CD4-positive, alpha-beta T cell treated with Interleukin-12 subunit alpha and Interleukin-12 subunit beta, for 1 hour (primary cell): Measurements from ENCODE around the gene SLMAP.

Experiments
- DNase-seq: peaks from one replicate; pipeline ENCODE4 v3.0.0-alpha.2; 2020

Gene SLMAP

DNA sequence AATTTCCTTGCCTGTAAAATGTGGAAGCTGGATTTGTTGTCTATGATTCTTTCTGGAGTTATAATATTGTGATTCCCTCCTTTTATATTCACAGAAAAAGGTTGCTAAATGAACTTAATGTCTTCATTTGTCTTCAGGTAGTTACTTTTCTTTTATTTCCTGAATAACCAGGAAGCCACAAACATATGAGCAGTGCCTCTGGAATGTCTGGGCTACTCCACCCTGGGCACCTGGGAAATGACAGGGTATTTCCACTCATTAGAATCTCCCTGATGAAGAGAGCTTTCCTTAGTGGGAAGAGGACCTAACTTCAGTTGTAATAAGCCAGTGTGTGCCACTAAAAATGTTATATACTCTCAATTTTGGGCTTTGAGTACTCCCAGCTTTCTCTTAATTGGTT lies 3.8 kb upstream of the SLMAP start:
- no peak for DNase-seq

DNA sequence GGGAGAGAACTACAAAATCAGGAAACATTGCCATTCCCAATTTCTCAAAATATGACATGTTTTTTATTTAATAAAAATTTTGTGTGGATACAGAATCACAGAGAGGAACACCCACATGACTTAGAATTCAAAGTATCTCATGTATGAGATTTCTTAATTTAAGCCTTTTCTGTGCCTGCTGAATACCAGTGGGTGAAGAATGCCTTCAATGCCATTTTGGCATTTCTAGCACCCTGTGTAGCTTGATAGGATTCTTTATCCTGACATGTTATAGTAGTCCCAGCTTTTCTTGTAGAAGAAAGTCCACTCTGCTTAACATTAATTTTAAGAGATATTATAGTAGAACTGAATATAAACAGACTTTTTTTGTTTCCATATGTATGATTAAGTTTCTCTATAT lies 3.1 kb upstream of the SLMAP start:
- no peak for DNase-seq

DNA sequence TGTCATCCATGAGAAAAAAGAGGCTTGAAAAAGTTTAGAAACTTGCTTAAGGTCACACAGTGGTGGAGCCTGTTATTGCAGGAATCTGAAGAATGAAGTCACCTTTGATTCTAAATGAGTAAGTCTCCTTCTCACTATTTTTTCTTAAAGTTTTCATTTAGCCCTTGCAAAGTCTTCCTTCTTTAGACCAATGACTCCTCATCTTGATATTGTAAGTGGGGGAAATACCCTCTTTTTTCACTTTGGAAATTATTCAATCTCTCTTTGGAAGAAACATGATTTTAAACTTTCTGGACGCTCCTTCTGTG lies 787 bp upstream of the SLMAP start:
- peak; percentile 36 for DNase-seq

DNA sequence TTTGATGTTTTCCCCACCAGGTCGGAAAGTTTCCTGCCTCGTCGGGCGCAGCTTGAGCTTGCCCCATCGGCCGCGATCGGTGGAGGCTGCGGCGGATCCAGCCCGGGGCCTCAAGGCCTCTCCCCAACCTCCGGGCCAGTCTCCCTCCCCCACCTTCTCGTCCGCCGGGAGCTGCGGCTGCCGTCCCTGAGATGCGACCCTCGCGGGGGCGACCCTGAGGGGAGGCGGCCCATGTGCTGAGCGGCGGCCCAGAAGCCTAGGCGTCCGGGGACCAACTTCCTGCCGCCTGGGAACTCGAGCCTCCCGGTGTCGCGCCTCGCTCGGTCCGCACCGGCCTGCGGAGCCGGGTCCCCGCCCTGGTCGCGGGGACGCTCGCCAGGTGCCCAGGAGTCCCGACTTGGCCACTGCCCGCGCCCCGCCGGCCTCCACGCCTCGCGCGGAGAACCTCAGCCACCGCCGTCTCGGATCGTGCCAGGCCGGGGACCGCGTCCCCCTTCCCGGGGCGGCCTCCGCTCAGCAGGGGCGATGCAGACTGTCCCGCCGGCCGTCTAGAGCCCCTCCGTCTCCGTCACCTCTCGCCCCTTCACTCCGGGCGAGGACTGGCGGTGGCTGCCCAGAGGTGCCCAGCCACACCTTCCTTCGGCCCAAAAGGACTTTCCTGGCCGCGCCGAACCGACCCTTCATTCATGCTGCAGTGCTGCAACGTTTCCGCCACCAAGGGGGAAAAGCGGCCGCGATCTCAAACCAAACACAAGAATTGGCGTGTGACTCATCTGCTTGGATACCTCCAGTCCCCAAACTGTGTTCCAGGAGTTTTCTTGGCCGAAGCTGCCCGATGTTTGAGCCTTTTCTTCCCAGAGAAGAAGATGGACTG lies 656 bp downstream of the SLMAP start:
- peak; percentile 21 for DNase-seq

DNA sequence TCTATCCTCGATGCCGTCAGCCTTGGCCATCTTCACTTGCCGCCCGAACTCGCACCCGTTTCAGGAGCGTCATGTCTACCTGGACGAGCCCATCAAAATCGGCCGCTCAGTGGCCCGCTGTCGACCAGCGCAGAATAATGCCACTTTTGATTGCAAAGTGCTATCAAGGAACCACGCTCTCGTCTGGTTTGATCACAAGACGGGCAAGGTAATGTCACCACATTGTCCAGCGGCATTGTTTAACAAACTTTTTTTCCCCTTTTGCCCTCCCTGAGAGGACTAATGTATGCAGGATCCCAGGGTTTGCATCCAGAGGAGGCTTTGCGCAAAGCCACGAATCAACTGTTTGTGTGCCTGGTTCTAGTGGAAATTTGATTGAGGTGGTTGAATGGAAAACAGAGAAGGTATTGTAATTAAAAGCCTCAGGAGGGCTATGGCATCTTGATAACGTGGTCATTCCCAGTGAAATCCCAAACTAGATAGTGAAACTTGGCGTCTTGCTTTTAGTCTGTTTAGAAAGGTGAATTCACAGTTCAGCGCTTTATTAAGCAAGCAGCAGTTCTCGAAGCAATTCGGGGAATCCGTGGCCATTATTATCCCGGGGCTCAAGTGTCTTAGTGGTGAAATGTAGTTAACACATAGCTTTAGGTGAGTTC lies 1.7 kb downstream of the SLMAP start:
- no peak for DNase-seq

DNA sequence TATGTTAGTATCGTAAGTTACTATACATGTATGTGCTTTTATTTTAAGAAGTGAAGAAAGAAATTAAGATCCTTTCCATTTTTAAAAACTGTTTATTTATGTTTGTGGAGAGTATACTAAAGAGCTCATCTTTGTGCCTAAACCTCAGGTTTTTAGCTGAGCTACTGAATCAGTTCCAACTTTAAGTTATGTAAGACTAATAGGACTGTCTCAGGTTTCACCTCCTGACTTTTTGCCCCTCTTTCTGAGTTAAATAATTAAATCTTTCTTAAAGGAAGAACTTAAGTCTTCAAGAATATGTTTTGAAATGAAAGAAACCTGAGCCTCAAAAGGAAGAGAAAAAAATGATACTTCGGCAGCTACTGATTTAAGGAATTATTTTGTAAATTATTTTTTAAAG lies 2.6 kb downstream of the SLMAP start:
- DNase-seq = no peak

DNA sequence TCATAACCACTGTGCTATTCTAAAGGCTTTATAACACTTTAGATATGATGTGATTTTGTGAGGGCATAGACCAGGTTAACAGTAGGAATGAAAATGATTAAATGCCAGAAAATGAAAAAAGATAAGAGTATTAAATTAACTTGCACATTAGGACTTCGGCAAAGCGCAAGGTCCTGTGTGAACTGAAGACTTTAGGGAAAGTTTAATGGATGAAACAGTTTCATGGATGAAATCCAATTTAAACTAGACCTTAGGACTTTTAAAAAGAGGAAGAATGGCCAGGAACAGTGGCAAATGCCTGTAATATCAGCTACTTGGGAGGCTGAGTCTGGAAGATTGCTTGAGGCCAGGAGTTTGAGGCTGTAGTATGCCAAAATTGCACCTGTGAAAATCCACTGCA lies 8.7 kb downstream of the SLMAP start:
- no peak for DNase-seq

DNA sequence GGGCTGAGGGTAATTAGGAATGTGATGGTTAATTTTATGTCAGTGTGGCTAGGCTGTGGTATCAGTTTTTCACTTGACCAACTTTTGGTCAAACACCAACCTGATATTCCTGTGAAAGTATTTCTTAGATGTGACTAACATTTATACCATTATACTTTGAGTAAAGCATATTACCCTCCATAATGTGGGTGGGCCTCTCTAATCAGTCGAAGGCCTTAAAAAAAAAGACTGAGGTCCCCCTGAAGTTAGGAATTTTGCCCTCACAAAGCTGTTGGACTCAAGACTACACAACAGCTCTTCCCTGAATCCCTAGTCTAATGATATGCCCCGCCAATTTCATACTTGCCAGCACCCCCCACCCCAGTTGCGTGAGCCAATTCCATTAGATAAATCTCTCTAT lies 12.5 kb downstream of the SLMAP start:
- no peak for DNase-seq

DNA sequence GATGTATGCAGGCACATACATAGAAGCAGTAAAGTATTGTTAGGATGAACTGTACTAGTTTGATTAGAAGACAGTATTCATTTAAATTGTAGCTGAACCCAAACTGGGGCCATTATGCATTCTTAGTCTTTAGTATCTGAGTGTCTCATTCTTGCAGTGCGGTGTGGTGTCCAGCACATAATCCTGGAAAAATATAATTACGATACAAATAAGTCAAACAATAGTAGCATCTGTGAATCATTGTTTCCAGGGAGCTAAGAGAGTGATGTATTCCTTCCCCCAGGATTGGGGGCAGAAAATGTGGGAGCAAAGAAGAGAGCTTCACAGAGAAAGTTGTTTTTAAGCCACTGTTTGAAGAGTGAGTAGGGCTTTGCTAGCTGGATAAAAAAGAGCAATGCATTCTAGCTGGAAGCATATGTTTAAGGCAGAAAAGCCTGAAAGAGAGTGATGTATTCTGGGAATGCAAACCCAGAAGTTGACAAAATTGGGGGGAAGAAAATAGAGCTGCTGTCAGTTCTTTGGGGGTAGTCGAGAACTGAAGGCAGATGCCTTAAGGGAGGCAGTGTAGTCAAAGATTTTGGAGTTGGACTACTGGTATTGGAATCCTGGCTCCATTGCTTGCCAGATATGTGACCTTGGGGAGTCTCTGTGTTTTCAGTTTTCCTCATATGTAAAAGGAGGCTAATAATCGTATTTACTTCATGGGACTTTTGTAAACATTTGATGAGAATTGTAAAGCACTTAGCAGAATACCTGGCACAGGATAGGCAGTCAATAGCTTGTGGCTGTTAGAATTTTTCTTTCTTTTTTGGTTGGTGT lies 14.1 kb downstream of the SLMAP start:
- no peak for DNase-seq

DNA sequence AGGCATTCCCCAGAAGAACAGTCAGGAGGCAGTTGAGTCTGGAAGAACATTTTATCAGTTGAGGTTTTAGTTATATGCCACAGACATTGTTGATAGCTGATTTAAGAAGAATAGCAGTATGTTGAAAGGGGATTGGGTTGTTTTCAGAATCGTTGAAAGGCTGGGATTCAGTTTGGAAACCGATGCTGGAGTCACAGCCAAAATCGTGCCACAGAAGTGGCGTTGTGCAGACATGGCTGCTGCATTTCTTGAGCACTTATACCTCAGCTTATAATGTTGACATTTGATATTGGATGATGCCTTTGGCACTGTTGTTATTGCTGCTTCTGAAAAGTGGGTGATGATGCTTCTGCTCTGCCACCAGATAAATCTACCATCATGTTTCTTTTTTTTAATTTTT lies 16.1 kb downstream of the SLMAP start:
- DNase-seq = no peak

DNA sequence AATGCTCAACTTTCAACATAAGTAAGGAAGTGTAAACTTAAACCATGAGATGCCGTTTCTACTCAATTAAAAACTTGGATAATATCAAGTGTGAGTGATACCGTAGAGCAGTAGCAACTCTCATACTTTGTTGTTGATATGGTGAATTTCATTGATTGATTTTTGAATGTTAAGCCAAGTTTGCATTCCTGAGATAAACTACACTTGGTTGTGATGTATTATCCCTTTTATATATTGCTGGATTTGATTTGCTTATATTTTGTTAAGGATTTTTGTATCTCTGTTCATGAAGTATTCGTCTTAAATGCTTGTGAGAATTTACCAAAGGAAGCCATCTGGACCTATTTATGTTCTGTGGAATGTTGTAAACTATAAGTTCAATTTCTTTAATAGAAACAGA lies 21.7 kb downstream of the SLMAP start:
- no peak for DNase-seq

DNA sequence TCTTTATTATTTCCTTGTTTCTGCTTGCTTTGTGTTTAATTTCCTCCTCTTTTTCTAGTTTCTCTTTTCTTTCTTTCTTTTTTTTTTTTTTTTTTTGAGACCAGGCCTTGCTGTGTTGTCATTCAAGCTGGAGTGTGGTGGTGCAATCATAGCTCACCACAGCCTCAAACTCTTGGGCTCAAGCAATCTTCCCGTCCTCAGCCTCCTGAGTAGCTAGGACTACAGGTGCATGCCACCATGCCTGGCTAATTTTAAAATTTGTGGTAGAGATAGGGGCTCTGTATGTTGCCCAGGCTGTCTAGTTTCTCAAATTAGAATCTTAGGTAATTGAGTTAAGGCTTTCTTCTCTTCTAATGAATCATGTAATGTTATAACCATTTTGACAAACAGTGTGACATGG lies 22.4 kb downstream of the SLMAP start:
- DNase-seq = no peak

DNA sequence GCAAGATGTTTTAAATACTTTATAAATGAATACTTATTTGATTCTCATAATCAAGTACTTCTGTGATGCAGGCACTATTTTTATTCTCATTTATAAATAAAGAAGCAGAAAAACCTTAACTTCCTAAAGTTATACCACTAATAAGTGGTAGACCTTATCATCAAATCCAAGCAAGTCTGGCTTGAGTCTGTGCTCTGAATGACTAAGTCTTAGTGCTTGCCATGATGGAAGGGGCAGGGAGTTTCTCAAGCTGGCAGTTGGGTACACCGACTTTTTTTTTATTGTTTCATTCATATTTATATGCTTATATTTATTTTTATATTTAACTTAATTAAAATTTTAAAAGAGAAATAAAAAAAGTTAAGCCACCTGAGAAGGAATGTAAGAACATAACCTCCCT lies 23.6 kb downstream of the SLMAP start:
- no peak for DNase-seq

DNA sequence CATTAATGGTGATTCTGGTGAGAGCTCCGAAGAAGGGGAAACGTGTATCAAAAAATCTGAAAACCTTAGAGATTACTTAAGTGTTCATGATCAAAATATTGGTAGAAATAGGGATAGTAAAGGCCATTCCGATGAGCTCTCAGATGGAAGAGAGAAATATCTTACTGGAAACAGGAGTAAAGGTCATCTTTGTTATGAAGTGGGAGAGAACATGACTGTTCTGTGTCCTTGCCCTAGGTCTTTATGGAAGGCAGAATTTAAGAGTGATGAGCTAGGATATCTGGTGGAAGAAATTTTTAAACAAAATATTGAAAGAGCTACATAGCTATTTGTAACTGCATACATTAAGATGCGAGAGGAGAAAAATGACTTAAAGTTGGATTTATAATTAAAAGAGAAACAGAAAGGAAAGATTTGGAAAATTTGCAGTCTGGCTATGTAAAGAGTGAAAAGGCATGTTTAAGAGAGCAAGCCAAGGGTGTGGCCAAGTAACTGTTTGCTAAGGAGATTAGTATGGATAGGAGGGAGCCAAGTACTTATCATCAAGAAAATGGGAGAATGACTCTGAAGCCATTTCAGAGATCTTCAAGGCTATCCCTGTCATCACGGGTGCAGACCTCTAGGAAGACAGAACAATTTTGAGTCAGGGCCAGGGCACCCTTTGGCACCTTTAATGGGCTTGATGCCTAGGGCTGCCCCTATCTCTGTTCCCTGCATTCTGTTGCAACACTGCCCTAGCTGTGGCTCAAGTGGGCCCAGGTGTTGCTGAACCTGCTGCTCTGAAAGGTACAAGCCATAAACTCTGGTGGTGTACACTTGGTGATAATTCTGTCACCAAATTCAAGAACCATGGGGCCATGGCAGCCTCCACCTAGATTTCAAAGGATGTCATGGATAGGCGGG lies 27.3 kb downstream of the SLMAP start:
- no peak for DNase-seq

DNA sequence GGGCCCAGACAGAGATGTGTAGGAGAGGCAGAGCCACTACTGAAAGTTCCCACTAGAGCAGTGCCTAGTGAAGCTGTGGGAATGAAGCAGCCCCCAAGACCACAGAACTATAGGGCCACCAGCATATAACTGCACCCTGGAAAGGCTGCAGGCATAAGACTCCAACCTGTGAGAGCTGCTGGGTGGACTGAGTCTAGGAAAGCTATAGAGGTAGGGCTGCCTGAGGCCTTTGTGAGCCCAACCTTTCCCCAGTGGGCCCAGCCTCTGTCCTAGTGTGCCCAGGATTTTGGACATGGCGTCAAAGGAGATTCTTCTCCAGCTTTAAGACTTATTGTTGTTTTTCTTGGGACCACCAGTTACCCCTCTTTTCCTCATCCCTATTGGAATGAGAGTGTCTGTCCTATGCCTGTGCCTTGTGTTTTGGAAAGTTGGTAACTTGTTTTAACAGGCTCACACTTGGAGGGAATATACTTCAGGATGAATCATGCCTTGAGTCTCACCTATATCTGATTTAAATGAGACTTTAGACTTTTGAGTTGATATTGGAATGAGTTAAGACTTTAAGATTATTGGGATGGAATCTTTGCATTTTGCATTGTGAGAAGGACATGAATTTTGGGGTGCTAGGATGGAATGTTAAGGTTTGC lies 28.1 kb downstream of the SLMAP start:
- DNase-seq = no peak

DNA sequence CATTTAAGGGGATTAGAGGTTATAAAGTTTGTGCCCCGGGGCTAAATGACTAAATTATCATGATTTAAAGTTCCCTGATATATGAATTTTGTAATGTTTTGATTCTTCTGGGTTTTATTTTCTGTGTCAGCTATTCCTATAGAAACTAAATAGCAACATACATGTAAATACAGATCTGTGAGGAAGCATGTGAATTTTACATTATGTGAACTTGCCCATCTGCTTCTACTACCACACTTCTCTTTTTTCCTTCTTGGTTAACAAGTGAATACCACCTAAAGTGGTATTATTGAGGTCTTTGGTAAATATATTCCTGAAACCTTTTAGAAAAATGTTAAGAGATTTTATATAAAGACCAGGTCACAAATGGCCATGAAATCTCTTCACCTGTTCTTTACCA lies 29.3 kb downstream of the SLMAP start:
- no peak for DNase-seq

DNA sequence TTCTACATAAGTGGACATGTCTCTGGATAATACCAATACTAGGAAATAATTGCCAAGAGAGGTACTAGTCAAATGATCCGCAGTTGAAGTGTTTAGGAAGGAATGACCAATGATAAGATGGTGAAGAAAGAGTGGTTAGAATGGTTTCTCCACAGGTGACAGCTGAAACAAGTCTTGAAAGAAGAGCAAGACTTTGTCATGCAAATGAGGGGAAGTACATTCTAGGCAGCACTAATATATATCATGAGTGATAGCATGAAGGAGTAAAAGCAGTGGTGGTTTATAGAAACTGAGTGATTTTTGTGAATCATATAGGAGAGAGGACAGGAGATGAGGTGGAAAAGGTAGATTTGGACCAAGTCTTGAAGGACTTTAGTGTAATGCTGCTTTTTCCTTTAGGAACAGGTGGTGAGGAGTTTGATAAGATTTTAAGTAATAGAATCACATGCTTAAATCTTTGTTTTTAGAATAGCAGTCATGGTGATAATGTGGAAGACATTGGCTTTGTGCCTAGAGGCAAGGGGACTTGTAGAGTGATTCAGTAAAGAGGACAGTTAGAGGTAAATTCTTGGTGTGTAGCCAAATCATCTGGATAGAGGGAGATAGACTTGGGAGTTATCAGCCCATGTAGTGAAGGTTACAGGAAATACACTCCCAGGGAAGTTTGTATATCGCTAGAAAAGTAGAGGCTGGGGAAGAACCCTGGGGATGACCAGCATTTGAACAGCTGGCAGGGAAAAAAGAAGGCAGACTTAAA lies 31.9 kb downstream of the SLMAP start:
- DNase-seq = no peak

DNA sequence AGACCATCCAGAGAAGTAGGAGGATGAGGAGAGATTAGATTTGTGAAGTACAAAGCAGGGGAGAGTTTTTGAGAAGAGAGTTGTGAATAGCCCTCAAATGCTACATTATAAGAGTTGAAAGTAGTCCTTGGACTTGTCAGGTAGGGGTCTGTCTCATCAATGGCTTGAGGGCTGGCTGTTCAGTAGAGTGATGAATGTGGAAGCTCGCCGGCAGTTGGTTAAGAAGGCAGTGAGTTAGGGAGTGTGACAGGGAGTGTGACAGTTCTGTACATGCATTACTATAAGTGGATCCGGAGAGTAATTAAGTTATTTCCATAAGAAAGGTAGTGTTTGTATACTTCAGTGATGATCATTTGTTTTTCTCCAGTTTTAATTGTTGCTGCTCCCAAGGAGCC lies 32.5 kb downstream of the SLMAP start:
- no peak for DNase-seq

DNA sequence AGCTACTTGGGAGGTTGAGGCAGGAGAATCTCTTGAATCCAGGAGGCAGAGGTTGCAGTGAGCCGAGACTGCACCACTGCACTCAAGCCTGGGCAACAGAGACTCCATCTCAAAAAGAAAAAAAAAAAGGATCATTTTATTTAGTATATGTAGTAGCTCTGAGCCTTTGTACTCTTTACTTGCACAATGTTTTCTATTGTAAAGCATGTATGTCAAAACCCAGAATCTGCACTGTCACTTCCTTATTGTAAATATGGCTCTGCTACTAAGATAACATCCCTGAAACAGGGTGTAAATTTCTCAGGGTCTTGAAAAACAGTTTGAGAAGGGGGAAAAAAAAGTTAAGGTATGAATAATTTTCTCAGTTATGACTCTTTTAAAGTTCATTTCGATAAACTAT lies 35.1 kb downstream of the SLMAP start:
- DNase-seq = no peak

DNA sequence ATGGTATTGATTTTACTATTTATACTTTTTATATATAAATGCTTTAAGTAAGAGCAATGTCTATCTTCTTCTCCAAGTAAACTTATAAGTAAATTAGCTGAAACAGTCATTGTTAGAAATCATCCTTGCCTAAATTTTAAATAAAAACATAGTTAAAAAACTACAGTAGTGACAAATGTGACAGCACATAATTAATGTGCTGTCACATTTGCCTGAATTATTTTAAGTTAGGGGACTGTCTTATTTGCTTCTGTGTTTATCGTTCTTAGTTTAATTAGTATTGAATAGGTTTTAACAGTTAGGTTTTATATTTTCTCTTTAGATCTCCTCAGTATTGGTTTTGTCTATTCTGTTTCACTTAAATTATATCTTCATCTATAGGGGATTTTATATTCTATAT lies 36.1 kb downstream of the SLMAP start:
- no peak for DNase-seq

DNA sequence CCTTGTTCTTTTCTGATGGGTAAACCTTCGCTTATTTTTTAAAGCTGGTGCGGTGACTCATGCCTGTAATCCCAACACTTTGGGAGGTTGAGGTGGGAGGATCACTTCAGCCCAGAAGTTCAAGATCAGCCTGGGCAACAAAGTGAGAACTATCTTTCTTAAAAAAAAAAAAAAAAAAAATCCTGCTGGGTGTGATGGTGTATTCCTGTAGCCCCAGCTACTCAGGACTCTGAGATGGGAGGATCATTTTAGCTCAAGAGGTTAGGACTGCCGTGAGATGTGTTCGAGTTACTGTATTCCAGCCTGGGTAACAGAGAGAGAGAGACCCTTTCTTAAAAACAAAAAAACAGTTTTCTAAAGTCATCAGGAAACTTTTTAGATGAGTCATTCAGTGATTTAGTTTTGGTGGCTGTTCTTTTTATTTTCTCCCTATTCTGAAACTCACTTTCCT lies 37.7 kb downstream of the SLMAP start:
- DNase-seq = no peak

DNA sequence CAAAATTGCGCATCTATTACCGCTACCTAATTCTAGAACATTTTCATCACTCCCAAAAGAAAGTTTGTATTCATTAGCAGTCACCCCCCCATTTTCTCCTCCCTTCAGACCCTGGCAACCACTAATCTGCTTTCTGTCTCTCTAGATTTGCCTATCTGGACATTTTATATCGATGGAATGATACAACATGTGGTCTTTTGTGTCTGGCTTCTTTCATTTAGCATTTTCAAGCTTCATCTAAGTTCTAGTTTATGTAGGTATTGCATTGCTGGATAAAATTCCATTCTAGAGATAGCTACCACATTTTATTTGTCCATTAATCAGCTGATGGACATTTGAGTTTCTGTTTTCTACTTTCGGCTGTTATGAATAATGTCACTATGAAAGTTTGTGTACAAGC lies 38.4 kb downstream of the SLMAP start:
- no peak for DNase-seq
